ENCODE data around the gene SLC30A2.

SLC30A2 gene

DNA sequence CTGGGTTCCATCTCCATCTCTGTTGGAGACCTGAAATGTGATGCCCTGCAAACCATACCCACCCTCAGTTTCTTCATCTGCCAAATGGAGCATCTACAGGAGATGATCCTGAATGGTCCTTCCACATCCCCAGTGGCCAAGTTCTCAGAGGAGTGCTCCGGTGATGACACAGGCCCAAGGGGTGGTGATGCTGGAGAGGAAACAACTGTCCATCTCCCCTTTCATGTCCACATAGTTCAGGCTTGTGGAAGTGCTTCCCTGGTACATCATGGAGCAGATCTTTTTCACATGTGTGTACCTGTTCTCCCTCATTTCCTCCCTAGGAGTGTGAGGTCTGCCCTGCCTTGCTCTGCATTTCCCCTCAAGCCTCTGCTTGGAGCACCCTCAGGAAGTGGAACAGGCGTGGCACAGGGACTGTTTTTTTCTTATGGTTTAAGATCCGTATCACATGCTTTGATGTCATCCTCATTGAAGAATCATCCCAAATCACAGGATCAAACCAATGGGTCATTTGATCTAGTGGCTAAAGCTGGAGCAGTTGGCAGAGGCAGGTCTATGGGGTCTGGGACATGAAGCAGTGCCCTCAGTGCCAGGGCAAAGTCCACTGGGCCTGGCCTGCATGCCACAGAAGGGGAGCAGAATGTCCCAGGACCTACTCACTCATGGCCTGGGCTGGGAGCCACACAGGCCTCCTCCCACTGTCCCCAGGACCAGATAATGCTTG is 29.7 kb upstream of the SLC30A2 start:
- H3K27me3 ChIP-seq (ENCODE audit: low read depth, low read length): no peaks in the 10 kb centered on the region
- H3K9me3 ChIP-seq (ENCODE audit: insufficient read depth, low read length): no peaks in the 10 kb centered on the region
- TF ChIP-seq EZH2phosphoT487 (IDR thresholded peaks at IDR 0.05; ENCODE audit: low read depth): no peak
- TF ChIP-seq, protein P1, sequence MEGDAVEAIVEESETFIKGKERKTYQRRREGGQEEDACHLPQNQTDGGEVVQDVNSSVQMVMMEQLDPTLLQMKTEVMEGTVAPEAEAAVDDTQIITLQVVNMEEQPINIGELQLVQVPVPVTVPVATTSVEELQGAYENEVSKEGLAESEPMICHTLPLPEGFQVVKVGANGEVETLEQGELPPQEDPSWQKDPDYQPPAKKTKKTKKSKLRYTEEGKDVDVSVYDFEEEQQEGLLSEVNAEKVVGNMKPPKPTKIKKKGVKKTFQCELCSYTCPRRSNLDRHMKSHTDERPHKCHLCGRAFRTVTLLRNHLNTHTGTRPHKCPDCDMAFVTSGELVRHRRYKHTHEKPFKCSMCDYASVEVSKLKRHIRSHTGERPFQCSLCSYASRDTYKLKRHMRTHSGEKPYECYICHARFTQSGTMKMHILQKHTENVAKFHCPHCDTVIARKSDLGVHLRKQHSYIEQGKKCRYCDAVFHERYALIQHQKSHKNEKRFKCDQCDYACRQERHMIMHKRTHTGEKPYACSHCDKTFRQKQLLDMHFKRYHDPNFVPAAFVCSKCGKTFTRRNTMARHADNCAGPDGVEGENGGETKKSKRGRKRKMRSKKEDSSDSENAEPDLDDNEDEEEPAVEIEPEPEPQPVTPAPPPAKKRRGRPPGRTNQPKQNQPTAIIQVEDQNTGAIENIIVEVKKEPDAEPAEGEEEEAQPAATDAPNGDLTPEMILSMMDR (IDR thresholded peaks at IDR 0.05; ENCODE audit: low read depth, low read length): no peak
- H3K4me3 ChIP-seq (ENCODE audit: low read length): no peak overlapping the region
- H3K79me2 ChIP-seq (ENCODE audit: low read length): no peaks in the 10 kb centered on the region
- H3K4me2 ChIP-seq (ENCODE audit: low read length): no peak overlapping the region
- no peaks in the 10 kb centered on the region for H3K36me3 ChIP-seq (replicated peaks; ENCODE audit: low read depth, low read length)
- H3K9ac ChIP-seq (ENCODE audit: low read length): no peak overlapping the region
- H3K4me1 ChIP-seq (ENCODE audit: low read length): no peaks in the 10 kb centered on the region
- no peak overlapping the region for H2AFZ ChIP-seq (ENCODE audit: low read depth, low read length)
- H3K27ac ChIP-seq (ENCODE audit: low read length): no peak overlapping the region
- H4K20me1 ChIP-seq (ENCODE audit: insufficient read depth, low read length): no peaks in the 10 kb centered on the region

DNA sequence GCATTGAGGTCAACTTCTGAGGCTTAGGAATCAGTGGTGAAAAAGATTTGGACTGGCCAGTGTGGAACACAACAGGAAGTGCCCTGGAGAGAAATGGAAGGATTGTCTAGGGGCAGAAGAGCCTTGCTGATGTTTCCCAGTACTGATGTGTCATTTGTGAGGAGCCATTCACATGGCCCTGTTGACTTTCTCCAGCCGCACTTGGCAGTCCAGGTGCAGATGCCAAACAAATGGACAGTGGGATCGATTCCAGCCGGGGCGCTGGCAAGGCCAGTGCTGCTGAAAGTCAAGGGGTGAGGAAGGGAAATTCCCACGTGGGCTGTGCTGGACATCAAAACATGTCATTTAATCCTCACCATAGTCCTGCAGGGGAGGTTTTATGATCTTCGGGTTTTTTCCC is 26.4 kb upstream of the SLC30A2 start:
- Histone ChIP-seq H3K36me3 (replicated peaks; ENCODE audit: low read depth, low read length) (no peaks in the 10 kb centered on the region), H3K27me3 (ENCODE audit: low read depth, low read length) (0 out of 2 replicates have a peak, but pooled peaks cover 4% of the 10 kb centered on the region), H4K20me1 (ENCODE audit: insufficient read depth, low read length) (no peaks in the 10 kb centered on the region), H3K4me1 (ENCODE audit: low read length) (no peaks in the 10 kb centered on the region), H2AFZ (ENCODE audit: low read depth, low read length) (no peak overlapping the region), H3K9ac (ENCODE audit: low read length) (no peak overlapping the region), H3K4me3 (ENCODE audit: low read length) (no peak overlapping the region), H3K27ac (ENCODE audit: low read length) (no peak overlapping the region), H3K79me2 (ENCODE audit: low read length) (no peaks in the 10 kb centered on the region), H3K9me3 (ENCODE audit: insufficient read depth, low read length) (no peaks in the 10 kb centered on the region), H3K4me2 (ENCODE audit: low read length) (no peak overlapping the region)
- TF ChIP-seq EZH2phosphoT487 (IDR thresholded peaks at IDR 0.05; ENCODE audit: low read depth): no peak
- TF ChIP-seq, protein P1 (IDR thresholded peaks at IDR 0.05; ENCODE audit: low read depth, low read length): no peak

DNA sequence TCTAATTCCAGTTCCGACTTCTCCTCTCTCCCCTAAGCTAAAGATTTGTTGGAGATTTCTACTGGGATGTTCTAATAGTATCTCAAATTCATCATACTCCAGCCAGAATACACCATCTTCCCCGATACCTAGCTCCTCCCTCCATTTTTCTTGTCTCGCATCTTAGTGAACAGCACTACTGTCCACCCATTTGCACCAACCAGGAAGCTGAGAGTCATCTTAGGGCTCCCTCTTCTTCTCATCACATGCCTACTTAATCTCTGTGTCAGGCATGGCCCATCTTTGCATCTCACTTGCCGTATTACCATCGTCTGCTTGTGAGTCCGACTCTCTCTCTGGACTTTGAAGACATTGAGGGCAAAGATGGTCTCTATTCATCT is 25.0 kb upstream of the SLC30A2 start:
- TF ChIP-seq EZH2phosphoT487 (IDR thresholded peaks at IDR 0.05; ENCODE audit: low read depth): no peak
- TF ChIP-seq, protein P1 (IDR thresholded peaks at IDR 0.05; ENCODE audit: low read depth, low read length): no peak
- Histone ChIP-seq H3K4me1 (ENCODE audit: low read length) (no peaks in the 10 kb centered on the region), H3K9me3 (ENCODE audit: insufficient read depth, low read length) (no peaks in the 10 kb centered on the region), H3K79me2 (ENCODE audit: low read length) (no peaks in the 10 kb centered on the region), H3K27ac (ENCODE audit: low read length) (no peak overlapping the region), H3K4me3 (ENCODE audit: low read length) (no peak overlapping the region), H4K20me1 (ENCODE audit: insufficient read depth, low read length) (no peaks in the 10 kb centered on the region), H3K9ac (ENCODE audit: low read length) (no peak overlapping the region), H3K27me3 (ENCODE audit: low read depth, low read length) (0 out of 2 replicates have a peak, but pooled peaks cover 4% of the 10 kb centered on the region), H3K4me2 (ENCODE audit: low read length) (no peak overlapping the region), H3K36me3 (replicated peaks; ENCODE audit: low read depth, low read length) (no peaks in the 10 kb centered on the region), H2AFZ (ENCODE audit: low read depth, low read length) (no peak overlapping the region)

DNA sequence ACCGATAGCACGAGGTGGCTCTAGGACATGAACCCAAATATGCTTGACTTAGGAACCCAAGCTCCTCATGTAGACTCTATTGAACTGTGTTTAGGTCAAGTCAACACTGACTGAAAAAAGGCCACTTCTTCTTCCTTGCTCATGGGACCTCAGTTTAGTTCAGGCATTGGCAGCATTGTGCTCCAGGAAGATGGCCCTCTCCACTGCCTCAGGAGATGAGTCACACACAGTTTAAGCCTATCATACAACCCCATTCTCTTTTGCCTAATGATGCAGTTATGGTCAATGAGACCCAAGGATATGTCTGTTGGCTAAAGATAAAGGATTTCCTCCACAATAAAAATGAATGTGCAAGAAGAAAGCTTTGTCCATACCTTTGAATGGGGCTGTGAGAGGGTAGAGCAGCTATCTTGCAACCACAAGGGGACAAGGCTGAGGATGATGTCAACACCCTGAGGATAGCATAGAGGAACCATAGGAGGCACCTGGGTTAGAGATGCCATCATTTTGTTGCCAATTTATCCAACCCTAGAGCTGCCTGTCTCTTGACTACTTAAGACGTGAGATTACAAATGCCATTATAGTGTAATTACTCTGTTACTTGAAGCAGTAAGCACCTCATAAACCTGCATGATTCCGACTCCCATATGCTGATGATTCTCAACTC is 24.5 kb upstream of the SLC30A2 start:
- no peak overlapping the region for H3K4me3 ChIP-seq (ENCODE audit: low read length)
- no peaks in the 10 kb centered on the region for H3K9me3 ChIP-seq (ENCODE audit: insufficient read depth, low read length)
- no peaks in the 10 kb centered on the region for H3K4me1 ChIP-seq (ENCODE audit: low read length)
- H3K9ac ChIP-seq (ENCODE audit: low read length): no peak overlapping the region
- no peak overlapping the region for H2AFZ ChIP-seq (ENCODE audit: low read depth, low read length)
- no peaks in the 10 kb centered on the region for H3K36me3 ChIP-seq (replicated peaks; ENCODE audit: low read depth, low read length)
- no peak overlapping the region for H3K27ac ChIP-seq (ENCODE audit: low read length)
- no peak overlapping the region for H3K4me2 ChIP-seq (ENCODE audit: low read length)
- TF ChIP-seq EZH2phosphoT487 (IDR thresholded peaks at IDR 0.05; ENCODE audit: low read depth): no peak
- TF ChIP-seq, protein P1 (IDR thresholded peaks at IDR 0.05; ENCODE audit: low read depth, low read length): no peak
- no peaks in the 10 kb centered on the region for H3K79me2 ChIP-seq (ENCODE audit: low read length)
- 0 out of 2 replicates have a peak, but pooled peaks cover 4% of the 10 kb centered on the region for H3K27me3 ChIP-seq (ENCODE audit: low read depth, low read length)
- H4K20me1 ChIP-seq (ENCODE audit: insufficient read depth, low read length): no peaks in the 10 kb centered on the region

All from OCI-LY3 (cell line).